Retinal pigment epithelial cell (primary cell): Measurements from ENCODE around the gene HES4.
"Not testable (repeated sequence)": the region's sequence is repeated elsewhere in the genome, so short reads cannot be mapped to it uniquely, and the experiment has no call there.

ENCODE experiments used
- DNase-seq: peaks from one replicate; pipeline ENCODE4 v3.0.0-alpha.2; 2010; ENCODE audit warnings: low read depth
- H3K4me3 ChIP-seq: 2 replicates; pipeline ENCODE4 v1.5.1; 2011; ENCODE audit warnings: mild to moderate bottlenecking, low read length, control low read depth, moderate library complexity
- TF ChIP-seq, protein P1 (sequence below): conservative IDR thresholded peaks from 2 replicates; pipeline ENCODE4 v1.5.1; 2011; ENCODE audit warnings: low read depth, low read length, control low read depth, inconsistent platforms

HES4 gene

DNA sequence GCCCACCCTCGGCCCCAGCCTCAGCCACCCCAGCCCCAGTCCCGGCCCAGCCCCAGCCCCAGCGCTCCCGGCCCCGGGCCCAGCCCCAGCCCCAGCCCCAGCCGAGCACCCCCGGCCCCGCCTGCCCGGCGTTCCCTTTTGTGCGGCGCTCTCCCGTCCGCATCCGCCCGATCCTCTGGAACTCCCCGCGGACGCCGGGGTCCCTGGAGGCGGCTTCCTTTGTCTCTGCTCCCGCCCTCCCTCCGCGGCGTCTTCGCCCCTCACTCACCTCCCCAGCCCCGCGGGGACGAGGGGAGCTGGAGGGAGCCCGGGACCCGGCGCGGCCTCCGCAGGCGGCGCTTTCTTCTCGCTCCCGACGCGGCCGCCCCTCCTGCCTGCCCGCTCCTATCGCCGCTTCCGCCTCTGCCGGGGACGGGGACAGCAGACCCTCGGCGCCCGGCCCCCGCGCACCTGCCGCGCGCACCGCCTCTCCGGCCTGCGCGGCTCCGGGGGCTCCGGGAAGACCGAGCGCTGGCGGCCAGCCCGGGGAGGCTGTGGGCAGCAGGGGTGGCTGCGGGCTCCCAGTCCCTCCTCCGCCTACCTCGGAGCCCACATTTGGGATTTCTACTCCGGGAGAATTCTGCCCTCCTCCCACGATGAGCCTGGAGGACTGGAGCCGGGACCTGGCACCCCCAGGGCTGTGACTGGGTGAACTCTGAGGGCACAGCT, 34.0 kb upstream of the HES4 start:
- TF ChIP-seq, protein P1, sequence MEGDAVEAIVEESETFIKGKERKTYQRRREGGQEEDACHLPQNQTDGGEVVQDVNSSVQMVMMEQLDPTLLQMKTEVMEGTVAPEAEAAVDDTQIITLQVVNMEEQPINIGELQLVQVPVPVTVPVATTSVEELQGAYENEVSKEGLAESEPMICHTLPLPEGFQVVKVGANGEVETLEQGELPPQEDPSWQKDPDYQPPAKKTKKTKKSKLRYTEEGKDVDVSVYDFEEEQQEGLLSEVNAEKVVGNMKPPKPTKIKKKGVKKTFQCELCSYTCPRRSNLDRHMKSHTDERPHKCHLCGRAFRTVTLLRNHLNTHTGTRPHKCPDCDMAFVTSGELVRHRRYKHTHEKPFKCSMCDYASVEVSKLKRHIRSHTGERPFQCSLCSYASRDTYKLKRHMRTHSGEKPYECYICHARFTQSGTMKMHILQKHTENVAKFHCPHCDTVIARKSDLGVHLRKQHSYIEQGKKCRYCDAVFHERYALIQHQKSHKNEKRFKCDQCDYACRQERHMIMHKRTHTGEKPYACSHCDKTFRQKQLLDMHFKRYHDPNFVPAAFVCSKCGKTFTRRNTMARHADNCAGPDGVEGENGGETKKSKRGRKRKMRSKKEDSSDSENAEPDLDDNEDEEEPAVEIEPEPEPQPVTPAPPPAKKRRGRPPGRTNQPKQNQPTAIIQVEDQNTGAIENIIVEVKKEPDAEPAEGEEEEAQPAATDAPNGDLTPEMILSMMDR, result no peak
- no peak overlapping the region for H3K4me3 ChIP-seq
- DNase-seq, result no peak

DNA sequence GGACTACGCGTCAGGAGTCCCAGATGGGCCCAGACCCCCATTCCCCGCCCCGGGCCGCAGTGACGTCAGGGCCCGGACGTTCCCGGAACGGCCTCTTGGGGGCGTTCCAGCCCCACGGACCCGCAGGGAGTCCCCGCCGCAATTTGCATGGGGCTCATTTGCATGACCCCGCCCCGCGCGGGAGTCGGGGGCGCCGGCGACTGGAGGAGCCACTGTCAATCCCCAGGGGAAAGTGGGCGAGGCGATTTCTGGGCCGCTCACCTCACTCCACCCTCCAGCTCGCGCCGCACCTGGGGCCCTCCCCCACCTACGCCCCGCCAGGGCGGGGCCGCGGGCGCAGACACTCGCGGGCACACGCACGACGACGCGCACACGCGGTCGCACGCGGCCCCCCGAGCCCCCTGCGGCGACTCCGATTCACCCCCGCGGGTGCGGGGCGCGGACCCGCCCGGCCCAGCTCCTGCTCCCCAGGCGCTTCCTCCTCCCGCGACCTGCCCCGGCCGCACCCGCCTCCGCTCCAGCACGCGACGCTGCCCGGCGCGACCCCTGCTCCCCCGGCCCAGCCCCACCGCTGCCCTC, 33.2 kb upstream of the HES4 start:
- peak overlapping the region; percentile 15 for H3K4me3 ChIP-seq
- TF ChIP-seq, protein P1, result peak; percentile 75
- peak; percentile 47 for DNase-seq

DNA sequence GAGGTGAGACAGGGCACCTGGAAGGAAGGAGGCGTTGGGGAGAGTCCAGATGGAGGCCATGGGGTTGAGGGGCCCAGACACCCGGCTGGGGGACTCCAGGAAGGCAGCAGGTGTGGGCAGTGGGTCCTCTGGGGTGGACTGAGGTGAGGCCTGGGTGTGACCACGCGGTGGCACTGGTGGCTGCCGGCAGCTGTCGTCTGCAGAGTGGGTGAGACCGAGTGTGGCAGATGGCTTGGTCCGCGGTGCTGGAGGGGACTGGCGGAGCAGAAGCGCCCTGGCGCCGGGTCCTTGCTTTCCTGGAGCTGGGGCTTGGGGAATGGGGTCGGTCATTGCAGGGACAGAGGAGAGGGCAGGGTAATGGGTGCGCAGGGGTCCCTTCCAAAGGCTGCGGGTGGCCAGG, 32.5 kb upstream of the HES4 start:
- no peak for DNase-seq
- TF ChIP-seq, protein P1, result no peak
- H3K4me3 ChIP-seq, result no peak overlapping the region

DNA sequence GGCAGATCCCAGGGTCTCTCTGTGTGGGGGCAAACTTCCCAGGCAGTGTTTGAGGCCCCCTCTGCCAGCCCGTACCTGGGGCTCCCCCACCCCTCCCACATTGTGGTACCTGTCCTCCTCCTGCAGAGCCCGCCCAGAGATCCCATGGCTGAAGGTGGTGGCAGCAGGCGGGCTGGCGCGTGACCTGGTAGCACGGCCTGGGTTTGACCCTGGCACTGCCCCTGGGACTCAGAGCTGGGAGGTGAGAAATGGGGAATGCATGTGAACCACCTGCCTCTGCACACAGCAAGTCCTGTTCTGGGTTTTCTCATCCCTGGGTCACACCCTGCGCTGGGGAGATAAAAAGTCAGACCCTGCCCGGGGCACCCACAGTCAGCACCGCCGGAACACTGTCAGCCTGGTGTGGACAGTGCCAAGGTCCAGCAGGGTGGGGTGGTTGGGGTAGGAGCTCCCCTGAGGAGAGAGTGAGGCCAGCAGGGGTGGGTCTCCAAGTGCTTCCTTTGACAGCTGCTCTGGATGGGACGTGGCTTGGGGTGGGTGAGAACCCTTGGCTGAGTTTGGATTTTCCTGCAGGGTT, 31.9 kb upstream of the HES4 start:
- DNase-seq, result no peak
- no peak overlapping the region for H3K4me3 ChIP-seq
- TF ChIP-seq, protein P1, result no peak

DNA sequence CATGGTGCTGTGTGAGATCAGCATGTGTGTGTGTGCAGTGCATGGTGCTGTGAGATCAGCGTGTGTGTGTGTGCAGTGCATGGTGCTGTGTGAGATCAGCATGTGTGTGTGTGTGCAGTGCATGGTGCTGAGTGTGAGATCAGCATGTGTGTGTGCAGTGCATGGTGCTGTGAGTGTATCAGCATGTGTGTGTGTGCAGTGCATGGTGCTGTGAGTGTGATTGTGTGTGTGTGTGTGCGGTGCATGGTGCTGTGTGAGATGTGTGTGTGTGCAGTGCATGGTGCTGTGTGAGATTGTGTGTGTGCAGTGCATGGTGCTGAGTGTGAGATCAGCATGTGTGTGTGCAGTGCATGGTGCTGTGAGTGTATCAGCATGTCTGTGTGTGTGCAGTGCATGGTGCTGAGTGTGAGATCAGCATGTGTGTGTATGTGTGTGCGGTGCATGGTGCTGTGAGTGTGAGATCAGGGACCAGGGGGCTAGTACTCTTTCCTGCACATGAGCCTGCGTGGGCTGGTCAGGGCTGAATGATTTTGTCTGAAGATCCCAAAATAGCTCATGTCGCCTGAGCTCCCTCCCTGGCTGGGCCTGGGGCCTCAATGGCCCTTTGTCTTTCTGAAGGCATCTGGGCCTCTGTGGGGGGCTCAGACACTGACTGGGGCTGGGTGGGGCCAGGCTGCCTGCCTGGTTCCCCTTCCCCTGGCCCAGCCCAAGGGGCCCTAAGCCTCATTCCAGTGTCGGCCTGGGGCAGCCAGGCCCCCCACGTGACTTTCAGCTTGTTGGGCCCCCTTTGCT, 31.2 kb upstream of the HES4 start:
- DNase-seq, H3K4me3 ChIP-seq: not testable (repeated sequence)

DNA sequence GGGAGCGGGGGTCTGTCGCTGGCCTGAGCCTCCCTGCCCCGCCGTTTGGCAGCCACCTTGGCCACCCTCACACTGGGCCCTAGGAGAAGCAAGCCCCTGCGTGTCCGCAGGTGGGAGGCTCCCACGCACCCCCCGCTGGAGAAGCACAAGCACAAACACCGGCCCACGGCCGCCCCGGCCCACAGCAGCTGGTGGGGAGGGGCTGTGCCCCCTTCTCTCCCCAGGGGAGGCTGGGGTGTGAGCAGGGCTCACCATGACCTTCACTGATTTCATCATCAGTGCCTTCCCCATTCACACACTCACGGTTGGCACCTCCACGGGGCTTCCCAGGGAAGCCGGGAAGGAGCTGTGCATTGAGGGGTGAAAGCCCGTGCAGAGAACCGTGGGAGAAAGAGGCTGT, 27.9 kb upstream of the HES4 start:
- no peak overlapping the region for H3K4me3 ChIP-seq
- TF ChIP-seq, protein P1, result no peak
- DNase-seq, result no peak

DNA sequence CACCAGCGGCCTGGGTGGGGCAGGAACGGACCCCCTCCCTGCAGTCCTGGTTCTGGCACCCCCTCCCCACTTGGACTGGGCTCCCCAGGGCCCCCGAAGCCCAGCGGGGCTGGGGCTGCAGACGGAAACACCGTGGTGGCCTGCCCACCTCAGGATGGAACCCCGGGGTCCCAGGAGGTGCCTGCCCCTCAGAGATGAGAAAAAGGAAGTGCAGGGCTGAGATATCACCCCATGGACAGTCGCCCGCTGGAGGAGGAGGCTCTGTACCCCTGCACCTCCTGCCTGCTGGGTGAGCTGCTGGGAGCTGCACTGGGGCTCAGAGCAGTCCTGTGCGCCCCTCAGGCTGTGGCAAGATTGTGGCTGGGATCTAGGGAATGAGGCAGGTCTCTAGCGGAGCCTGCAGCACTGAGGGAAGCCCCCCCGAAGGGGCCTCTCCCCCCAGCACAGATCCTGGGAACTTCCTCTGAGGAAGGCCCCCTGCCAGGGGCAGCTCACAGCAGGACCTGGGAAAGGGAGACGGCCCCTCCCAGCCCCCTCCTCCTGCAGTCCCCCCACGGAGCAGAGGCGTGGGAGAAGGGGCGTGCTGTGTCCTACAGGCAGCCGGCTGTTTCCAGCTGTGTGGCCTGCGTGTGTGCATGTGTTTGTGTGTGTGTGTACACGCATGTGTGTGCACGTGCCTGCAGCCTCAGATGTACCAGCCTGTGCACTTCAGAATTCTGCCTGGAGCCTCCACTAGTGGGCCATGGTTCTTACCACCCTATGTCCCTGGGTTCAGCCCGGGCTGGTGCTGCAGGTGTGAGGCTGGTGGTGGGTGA, 26.9 kb upstream of the HES4 start:
- DNase-seq, result no peak
- TF ChIP-seq, protein P1, result no peak
- H3K4me3 ChIP-seq, result no peak overlapping the region
